Mucosa of gallbladder (tissue), 1 donor: Measurements from ENCODE around the gene ZDHHC3. TPM values are rescaled to one million over a fixed set of nuclear protein-coding genes. Genes with fewer than 3 reads are reported as not detected.
"Not testable (repeated sequence)": the region's sequence is repeated elsewhere in the genome, so short reads cannot be mapped to it uniquely, and the experiment has no call there.

Experiments used
- DNase-seq: peaks from one replicate; pipeline ENCODE4 v3.0.0-alpha.2; 2020; ENCODE audit warnings: low spot score
- total RNA-seq: library from RNA; stranded (reverse); gene quantifications from one replicate; pipeline ENCODE4 v1.2.1, GENCODE V29; 2021
- donor health status: DM: no; HTN: no; CAD: no.

The ZDHHC3 gene
- total RNA-seq, 1 donor from 2014 or later = 72.4 TPM

GRCh38 chr3:44995142-44995770 is 19.3 kb upstream of the ZDHHC3 start:
- DNase-seq = peak; percentile 36

- DNase-seq = no peak
These were observed 17.7 kb upstream of the ZDHHC3 start for GRCh38 chr3:44993471-44994205.

GRCh38 chr3:44992555-44993470 is 16.8 kb upstream of the ZDHHC3 start:
- no peak for DNase-seq

GRCh38 chr3:44991326-44991725 is 15.4 kb upstream of the ZDHHC3 start:
- DNase-seq = no peak

GRCh38 chr3:44989636-44990373 is 13.8 kb upstream of the ZDHHC3 start:
- DNase-seq = no peak

- DNase-seq = no peak
These were observed 13.2 kb upstream of the ZDHHC3 start for GRCh38 chr3:44989141-44989540.

GRCh38 chr3:44988073-44988472 is 12.1 kb upstream of the ZDHHC3 start:
- DNase-seq = no peak

- no peak for DNase-seq
These were observed 11.4 kb upstream of the ZDHHC3 start for GRCh38 chr3:44987332-44987731.

- not testable (repeated sequence) for DNase-seq
These were observed 10.4 kb upstream of the ZDHHC3 start for GRCh38 chr3:44986330-44986729.

- DNase-seq = no peak
These were observed 8.4 kb upstream of the ZDHHC3 start for GRCh38 chr3:44984335-44984734.

- DNase-seq = no peak
These were observed 7.5 kb upstream of the ZDHHC3 start for GRCh38 chr3:44983484-44983941.

- no peak for DNase-seq
These were observed 6.8 kb upstream of the ZDHHC3 start for GRCh38 chr3:44982817-44983216.

GRCh38 chr3:44981751-44982150 is 5.8 kb upstream of the ZDHHC3 start:
- no peak for DNase-seq

- no peak for DNase-seq
These were observed 5.2 kb upstream of the ZDHHC3 start for GRCh38 chr3:44981220-44981619.

GRCh38 chr3:44974416-44974815 is 1.6 kb downstream of the ZDHHC3 start:
- DNase-seq = no peak

GRCh38 chr3:44970926-44971490 is 5.0 kb downstream of the ZDHHC3 start:
- no peak for DNase-seq

GRCh38 chr3:44969828-44970179 is 6.2 kb downstream of the ZDHHC3 start:
- no peak for DNase-seq

GRCh38 chr3:44969154-44969827 is 6.7 kb downstream of the ZDHHC3 start:
- DNase-seq = no peak

- DNase-seq = no peak
These were observed 7.5 kb downstream of the ZDHHC3 start for GRCh38 chr3:44968447-44968858.

- DNase-seq = peak; percentile 24
These were observed 9.1 kb downstream of the ZDHHC3 start for GRCh38 chr3:44966795-44967278.

GRCh38 chr3:44965165-44965564 is 10.8 kb downstream of the ZDHHC3 start:
- DNase-seq = no peak
